CD8-positive, alpha-beta memory T cell (primary cell): ENCODE results near the gene HDAC5. TPM values are rescaled to one million over a fixed set of nuclear protein-coding genes. Genes with fewer than 3 reads are reported as not detected.

Experiments used
- CTCF ChIA-PET: fragments of 350-600 bp; sonication (Branson Sonifier 250); formaldehyde crosslinking; loops from one replicate; lab custom pipeline; 2021; ENCODE audit warnings: antibody characterized with exemption; lab: Charles Lee
- POLR2A ChIA-PET: fragments of 350-600 bp; sonication (Branson Sonifier 250); formaldehyde crosslinking; loops from one replicate; lab custom pipeline; 2021; ENCODE audit warnings: antibody characterized with exemption; lab: Charles Lee
- DNase-seq, 5 donors: peaks; one replicate each; pipeline versions ENCODE4 v3.0.0 to v3.0.0-alpha.2; 2020 to 2022; ENCODE audit warnings: mixed read lengths in 1 of 5
- H3K27ac ChIP-seq: one replicate; pipeline ENCODE4 v1.7.0; 2013; ENCODE audit warnings: low read depth, mild to moderate bottlenecking, low read length, moderate library complexity
- H3K27me3 ChIP-seq: 2 replicates; pipeline ENCODE4 v1.7.0; 2013; ENCODE audit warnings: low read length, mild to moderate bottlenecking; ENCODE audit not compliant: insufficient read depth, poor library complexity, severe bottlenecking
- H3K36me3 ChIP-seq: 2 replicates; pipeline ENCODE4 v1.7.0; 2013; ENCODE audit warnings: mild to moderate bottlenecking, low read length, moderate library complexity; ENCODE audit not compliant: insufficient read depth
- H3K4me1 ChIP-seq: 2 replicates; pipeline ENCODE4 v1.7.0; 2013; ENCODE audit warnings: mild to moderate bottlenecking, low read length, moderate library complexity; ENCODE audit not compliant: insufficient read depth
- H3K4me3 ChIP-seq: 2 replicates; pipeline ENCODE4 v1.7.0; 2013; ENCODE audit warnings: mild to moderate bottlenecking, low read length
- H3K9me3 ChIP-seq: 2 replicates; pipeline ENCODE4 v1.7.0; 2013; ENCODE audit warnings: mild to moderate bottlenecking, low read length
- H3K27ac Mint-ChIP-seq, 8 donors: one replicate each; pipeline ENCODE4 v1.8.0; 2020 to 2021; ENCODE audit warnings: mixed read lengths in 8 of 8, mild to moderate bottlenecking in 6 of 8, inconsistent platforms in 3 of 8, moderate library complexity in 3 of 8
- H3K27me3 Mint-ChIP-seq, 2 donors: one replicate each; pipeline ENCODE4 v1.8.0; 2020 to 2021; ENCODE audit warnings: mixed read lengths in 2 of 2, mild to moderate bottlenecking in 1 of 2, moderate library complexity in 1 of 2
- H3K36me3 Mint-ChIP-seq, 3 donors: one replicate each; pipeline ENCODE4 v1.8.0; 2020 to 2021; ENCODE audit warnings: mixed read lengths in 3 of 3, inconsistent platforms in 1 of 3, mild to moderate bottlenecking in 1 of 3
- H3K4me1 Mint-ChIP-seq, 3 donors: one replicate each; pipeline ENCODE4 v1.8.0; 2020 to 2021; ENCODE audit warnings: mixed read lengths in 3 of 3, inconsistent platforms in 1 of 3, mild to moderate bottlenecking in 1 of 3
- H3K4me3 Mint-ChIP-seq, 7 donors: one replicate each; pipeline ENCODE4 v1.8.0; 2020 to 2021; ENCODE audit warnings: mixed read lengths in 7 of 7, mild to moderate bottlenecking in 6 of 7, moderate library complexity in 4 of 7, inconsistent platforms in 2 of 7
- H3K9me3 Mint-ChIP-seq, 5 donors: one replicate each; pipeline ENCODE4 v1.8.0; 2020 to 2022; ENCODE audit warnings: mixed read lengths in 5 of 5, mild to moderate bottlenecking in 3 of 5, moderate library complexity in 2 of 5, inconsistent platforms in 1 of 5
- polyA plus RNA-seq: library from polyadenylated mRNA; unstranded; fragments of 300-500 nt; fragmentation: Illumina TruSeq; gene quantifications from one replicate; pipeline ENCODE4 v1.2.3, GENCODE V29; 2021
- total RNA-seq, 2 experiments: library from RNA; stranded (reverse); gene quantifications; one replicate each; pipeline ENCODE4 v1.2.3, GENCODE V29; 2021

HDAC5 gene
- total and polyA plus RNA-seq, 3 experiments from 2014 or later = 22.7 to 38.1 (median 24.2) TPM

DNA sequence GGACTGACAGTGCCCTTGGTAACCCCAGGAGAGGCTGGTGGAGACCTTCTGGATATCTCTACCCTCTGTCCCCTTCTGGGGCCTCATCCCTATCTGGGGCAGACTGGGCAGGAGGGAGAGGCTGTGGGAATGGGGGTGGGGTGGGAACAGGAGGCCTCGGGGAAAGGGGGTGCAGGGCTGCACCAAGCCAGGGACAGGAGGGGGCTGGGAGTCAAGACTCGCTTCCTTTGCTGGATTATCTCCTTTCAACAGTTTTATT is 28.1 kb downstream of the HDAC5 start:
- Histone ChIP-seq H3K4me1 (peaks cover 8% of the 10 kb centered on the region), H3K27ac (peak overlapping the region; percentile 73), H3K9me3 (no peaks in the 10 kb centered on the region), H3K36me3 (no peaks in the 10 kb centered on the region), H3K27me3 (no peaks in the 10 kb centered on the region), H3K4me3 (no peak overlapping the region)
- peaks cover 4 to 12% (median 6%) of the 10 kb centered on the region in 3 donors for H3K4me1 Mint-ChIP-seq
- CTCF ChIA-PET = no interaction called here
- POLR2A ChIA-PET = no interaction called here
- H3K4me3 Mint-ChIP-seq = no peak overlapping the region
- H3K36me3 Mint-ChIP-seq = peaks cover 0 to 36% (median 5%) of the 10 kb centered on the region in 3 donors
- DNase-seq = no peak
- no peaks in the 10 kb centered on the region for H3K9me3 Mint-ChIP-seq
- H3K27ac Mint-ChIP-seq = no peak overlapping the region
- H3K27me3 Mint-ChIP-seq = no peaks in the 10 kb centered on the region

DNA sequence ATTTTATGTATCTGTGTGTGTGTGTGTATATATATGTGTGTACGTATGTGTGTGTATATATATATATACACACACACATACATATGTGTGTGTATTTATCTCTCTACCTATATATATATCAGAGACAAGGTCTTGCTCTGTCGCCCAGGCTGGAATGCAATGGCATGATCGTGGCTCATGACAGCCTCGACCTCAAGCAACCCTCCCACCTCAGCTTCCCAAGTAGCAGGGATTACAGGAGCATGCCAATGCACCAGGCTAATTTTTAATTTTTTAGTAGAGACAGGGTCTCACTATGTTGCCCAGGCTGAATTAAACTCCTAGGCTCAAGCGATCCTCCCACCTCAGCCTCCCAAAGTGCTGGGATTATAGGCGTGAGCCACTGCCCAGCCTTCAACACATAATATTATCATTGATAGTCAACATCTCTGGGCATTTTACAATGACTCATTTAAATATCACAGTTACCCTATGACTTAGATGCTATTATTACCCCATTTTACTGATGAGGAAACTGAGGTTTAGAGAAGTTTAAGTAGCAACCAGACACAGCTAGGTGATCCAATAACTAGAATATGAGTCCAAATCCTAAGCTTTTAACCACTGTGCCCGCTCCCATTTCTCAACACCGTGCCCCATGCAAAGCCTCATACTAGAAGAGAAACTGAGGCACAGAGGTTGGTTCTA is 28.6 kb downstream of the HDAC5 start:
- no peaks in the 10 kb centered on the region for H3K9me3 Mint-ChIP-seq
- H3K36me3 Mint-ChIP-seq = peaks cover 0 to 34% (median 5%) of the 10 kb centered on the region in 3 donors
- H3K27me3 Mint-ChIP-seq = no peaks in the 10 kb centered on the region
- POLR2A ChIA-PET = no interaction called here
- no peak overlapping the region for H3K4me3 ChIP-seq
- H3K9me3 ChIP-seq = no peaks in the 10 kb centered on the region
- CTCF ChIA-PET = no interaction called here
- H3K36me3 ChIP-seq = no peaks in the 10 kb centered on the region
- no peak overlapping the region for H3K4me3 Mint-ChIP-seq
- peaks cover 8% of the 10 kb centered on the region for H3K4me1 ChIP-seq
- peak overlapping the region in 1 of 8 donors; percentile 6 for H3K27ac Mint-ChIP-seq
- H3K27me3 ChIP-seq = no peaks in the 10 kb centered on the region
- peaks cover 4 to 12% (median 6%) of the 10 kb centered on the region in 3 donors for H3K4me1 Mint-ChIP-seq
- DNase-seq = no peak
- peak overlapping the region; percentile 73 for H3K27ac ChIP-seq

DNA sequence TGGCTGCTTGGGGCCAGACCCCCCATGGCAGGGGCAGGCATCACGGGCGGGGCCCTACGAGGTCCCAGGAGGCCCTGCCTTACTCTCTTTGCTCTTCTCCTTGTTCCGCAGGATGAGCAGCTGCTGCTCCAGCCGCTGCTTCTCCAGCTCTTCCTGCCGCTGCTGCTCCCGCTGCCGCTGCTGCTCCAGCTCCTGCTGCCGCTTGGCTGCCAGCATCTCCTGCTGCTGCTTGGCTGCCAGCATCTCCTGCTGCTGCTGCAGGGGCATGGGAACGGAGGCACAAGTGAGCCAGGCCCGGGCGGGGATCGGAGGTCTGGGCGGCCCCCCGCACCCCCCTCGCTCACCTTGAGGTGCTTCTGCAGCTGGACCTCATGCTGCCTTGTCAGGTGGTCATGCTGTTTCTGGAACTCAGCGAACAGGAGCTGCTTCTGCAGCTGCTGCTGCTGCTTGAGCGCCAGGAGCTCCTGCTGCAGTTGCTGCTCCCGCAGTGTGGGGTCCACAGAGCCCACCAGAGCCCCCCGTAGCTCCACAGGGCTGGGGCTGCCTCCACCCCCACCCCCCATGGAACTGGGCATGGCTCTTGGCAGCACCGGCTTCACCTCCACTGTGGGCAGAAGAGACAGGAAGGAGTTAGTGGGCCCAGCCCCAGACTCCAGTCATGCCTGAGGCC is 30.1 kb downstream of the HDAC5 start:
- Histone ChIP-seq H3K27me3 (no peaks in the 10 kb centered on the region), H3K36me3 (no peaks in the 10 kb centered on the region), H3K9me3 (no peaks in the 10 kb centered on the region), H3K4me1 (peaks cover 8% of the 10 kb centered on the region), H3K27ac (no peak overlapping the region), H3K4me3 (no peak overlapping the region)
- DNase-seq = no peak
- ChIA-PET POLR2A (no interaction called here), CTCF (no interaction called here)
- Mint-ChIP-seq H3K27ac (no peak overlapping the region), H3K4me3 (no peak overlapping the region), H3K9me3 (no peaks in the 10 kb centered on the region), H3K27me3 (no peaks in the 10 kb centered on the region), H3K4me1 (peaks cover 4 to 16% (median 6%) of the 10 kb centered on the region in 3 donors), H3K36me3 (peaks cover 0 to 38% (median 8%) of the 10 kb centered on the region in 3 donors)

DNA sequence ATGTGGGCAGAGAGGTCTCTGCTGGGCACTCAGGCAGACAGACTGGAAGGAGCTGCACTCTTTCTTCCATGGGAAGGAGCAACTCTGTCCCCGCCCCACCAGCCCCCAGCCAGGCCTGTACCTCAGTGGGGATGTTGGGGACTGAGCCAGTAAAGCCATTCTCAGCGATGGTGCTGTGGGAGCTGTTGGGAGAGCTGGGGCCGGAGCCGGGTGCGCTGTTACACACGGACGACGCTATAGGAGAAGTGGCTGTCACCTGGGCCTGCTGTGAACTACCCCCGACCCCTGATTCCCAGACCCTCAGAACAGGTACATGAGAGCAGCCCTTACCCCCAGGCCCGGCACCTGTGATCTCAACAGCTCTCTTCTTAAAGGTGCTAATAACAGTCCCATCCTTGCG is 31.4 kb downstream of the HDAC5 start:
- CTCF ChIA-PET = interaction anchor here (0.8 to 1.0 kb wide), 2 partner anchors 9 to 148 kb away, joined by 3 read pairs; no protein-coding TSS in a partner anchor
- no peak for DNase-seq
- no peak overlapping the region for H3K4me3 Mint-ChIP-seq
- peaks cover 8% of the 10 kb centered on the region for H3K4me1 ChIP-seq
- POLR2A ChIA-PET = no interaction called here
- H3K9me3 Mint-ChIP-seq = no peaks in the 10 kb centered on the region
- H3K9me3 ChIP-seq = no peaks in the 10 kb centered on the region
- H3K27me3 ChIP-seq = no peaks in the 10 kb centered on the region
- no peak overlapping the region for H3K4me3 ChIP-seq
- H3K36me3 ChIP-seq = no peaks in the 10 kb centered on the region
- peaks cover 4 to 16% (median 4%) of the 10 kb centered on the region in 3 donors for H3K4me1 Mint-ChIP-seq
- no peak overlapping the region for H3K27ac ChIP-seq
- H3K36me3 Mint-ChIP-seq = peaks cover 0 to 47% (median 8%) of the 10 kb centered on the region in 3 donors
- peak overlapping the region in 1 of 8 donors; percentile 88 for H3K27ac Mint-ChIP-seq
- no peaks in the 10 kb centered on the region for H3K27me3 Mint-ChIP-seq

DNA sequence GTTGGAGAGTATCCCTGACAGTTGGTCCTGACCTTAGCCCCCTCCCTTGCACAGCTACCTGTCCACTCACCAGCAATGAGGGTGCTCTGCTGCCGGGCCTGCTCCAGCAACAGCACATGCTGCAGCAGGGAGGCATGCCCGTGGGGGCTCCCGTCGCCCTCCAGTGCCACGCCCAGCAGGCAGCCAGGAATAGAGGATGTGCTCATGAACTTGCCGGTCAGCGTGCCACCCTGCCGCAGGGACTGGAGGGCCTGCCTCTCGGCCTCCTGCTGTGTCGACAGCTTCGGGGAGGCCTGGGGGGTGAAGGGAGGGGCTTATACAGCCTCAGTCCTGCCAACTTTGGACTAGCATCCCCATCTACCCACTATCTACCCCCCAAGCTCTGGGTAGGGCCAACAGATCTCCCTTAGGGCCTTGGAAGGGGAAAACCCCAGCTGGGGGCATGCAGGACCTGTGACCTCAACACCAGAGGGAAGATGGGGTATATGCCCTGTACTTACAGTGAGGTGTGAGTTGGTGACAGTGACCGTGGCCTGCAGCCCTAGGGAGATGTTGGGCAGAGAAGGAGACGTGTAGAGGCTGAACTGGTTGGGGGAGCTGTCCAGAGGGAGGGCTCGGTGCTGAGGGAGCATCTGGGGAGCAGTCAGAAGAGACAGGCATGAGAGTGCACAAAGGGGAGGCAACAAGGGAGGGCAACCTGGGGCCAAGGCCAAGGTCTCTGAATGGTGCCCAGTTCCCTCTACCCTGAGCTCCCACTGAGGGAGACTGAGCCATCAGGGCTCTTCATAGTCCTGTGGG is 32.0 kb downstream of the HDAC5 start:
- peaks cover 8% of the 10 kb centered on the region for H3K4me1 ChIP-seq
- H3K27ac ChIP-seq = no peak overlapping the region
- peaks cover 4 to 19% (median 4%) of the 10 kb centered on the region in 3 donors for H3K4me1 Mint-ChIP-seq
- H3K9me3 ChIP-seq = no peaks in the 10 kb centered on the region
- H3K27me3 Mint-ChIP-seq = no peaks in the 10 kb centered on the region
- no peaks in the 10 kb centered on the region for H3K36me3 ChIP-seq
- no peaks in the 10 kb centered on the region for H3K9me3 Mint-ChIP-seq
- POLR2A ChIA-PET = no interaction called here
- H3K4me3 ChIP-seq = no peak overlapping the region
- peaks cover 0 to 49% (median 8%) of the 10 kb centered on the region in 3 donors for H3K36me3 Mint-ChIP-seq
- CTCF ChIA-PET = interaction anchor here (0.8 to 1.0 kb wide), 2 partner anchors 8 to 147 kb away, joined by 3 read pairs; no protein-coding TSS in a partner anchor
- no peaks in the 10 kb centered on the region for H3K27me3 ChIP-seq
- DNase-seq = no peak
- H3K27ac Mint-ChIP-seq = peak overlapping the region in 1 of 8 donors; percentile 22
- H3K4me3 Mint-ChIP-seq = no peak overlapping the region

DNA sequence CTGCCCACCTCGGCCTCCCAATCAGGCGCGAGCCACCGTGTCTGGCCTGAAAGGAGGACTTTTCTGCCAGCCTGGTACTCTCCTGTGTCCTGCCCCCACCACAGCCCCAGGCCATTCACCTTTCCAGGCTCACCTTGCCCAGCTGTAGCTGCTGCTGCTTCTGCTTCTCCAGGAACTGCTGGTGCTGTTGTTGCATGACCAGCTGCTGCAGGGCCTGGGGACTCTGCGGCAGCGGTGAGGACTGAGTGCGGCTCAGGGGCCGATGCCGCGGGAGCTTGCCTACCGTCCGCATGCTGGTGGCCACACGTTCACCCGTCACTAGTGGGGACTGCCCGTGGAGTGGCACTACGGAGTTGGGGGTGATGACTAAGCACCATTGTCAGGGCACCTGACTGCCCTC is 35.2 kb downstream of the HDAC5 start:
- Histone ChIP-seq H3K4me3 (no peak overlapping the region), H3K36me3 (peaks cover 3% of the 10 kb centered on the region), H3K9me3 (no peaks in the 10 kb centered on the region), H3K27me3 (no peaks in the 10 kb centered on the region), H3K4me1 (no peaks in the 10 kb centered on the region), H3K27ac (no peak overlapping the region)
- CTCF ChIA-PET = interaction anchor here (0.8 kb wide), 1 partner anchor 27 kb away, joined by 3 read pairs; no protein-coding TSS in a partner anchor
- Mint-ChIP-seq H3K9me3 (no peaks in the 10 kb centered on the region), H3K4me3 (no peak overlapping the region), H3K36me3 (peaks cover 0 to 69% (median 10%) of the 10 kb centered on the region in 3 donors), H3K27me3 (no peaks in the 10 kb centered on the region), H3K4me1 (peaks cover 0 to 11% (median 0%) of the 10 kb centered on the region in 3 donors), H3K27ac (peak overlapping the region in 1 of 8 donors; percentile 81)
- no peak for DNase-seq
- POLR2A ChIA-PET = no interaction called here

DNA sequence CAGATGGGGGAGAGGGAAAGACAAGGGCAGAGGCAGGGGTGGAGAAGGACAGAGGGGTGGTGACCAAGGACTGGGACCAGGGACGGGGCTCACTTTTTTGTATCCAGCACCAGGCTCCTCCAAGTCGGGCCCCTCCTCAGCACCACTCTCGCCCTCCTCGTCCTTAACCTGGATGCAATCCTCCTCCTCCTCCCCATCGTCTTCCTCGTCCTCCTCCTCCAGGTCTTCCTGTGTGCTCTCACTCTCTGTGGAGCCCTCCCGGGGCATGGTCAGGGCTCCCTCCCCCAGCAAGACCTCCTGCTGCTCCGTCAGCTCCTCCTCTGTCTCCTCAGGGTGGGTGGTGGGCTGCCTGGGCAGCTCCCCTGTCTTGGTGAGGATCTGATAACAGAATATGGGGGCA is 36.1 kb downstream of the HDAC5 start:
- H3K4me1 ChIP-seq = no peaks in the 10 kb centered on the region
- ChIA-PET POLR2A (no interaction called here), CTCF (no interaction called here)
- H3K4me3 Mint-ChIP-seq = no peak overlapping the region
- H3K9me3 ChIP-seq = no peaks in the 10 kb centered on the region
- H3K4me3 ChIP-seq = no peak overlapping the region
- peak overlapping the region in 4 of 8 donors; percentile 29 to 79 (median 40) for H3K27ac Mint-ChIP-seq
- peaks cover 0 to 11% (median 0%) of the 10 kb centered on the region in 3 donors for H3K4me1 Mint-ChIP-seq
- no peaks in the 10 kb centered on the region for H3K9me3 Mint-ChIP-seq
- H3K27me3 ChIP-seq = no peaks in the 10 kb centered on the region
- H3K27me3 Mint-ChIP-seq = no peaks in the 10 kb centered on the region
- H3K36me3 Mint-ChIP-seq = peaks cover 0 to 72% (median 14%) of the 10 kb centered on the region in 3 donors
- peaks cover 7% of the 10 kb centered on the region for H3K36me3 ChIP-seq
- no peak for DNase-seq
- H3K27ac ChIP-seq = no peak overlapping the region
